22Rv1 (cell line): ENCODE results near the gene SOX5.
A peak's percentile ranks its signal among the peaks of the same experiment; 100 is the strongest.

Experiments
- H3K27ac ChIP-seq: fragments of 450-650 bp; 2 replicates; pipeline ENCODE4 v1.5.1; 2017
- CTCF ChIP-seq: fragments of 450-650 bp; IDR thresholded peaks from 2 replicates; pipeline ENCODE4 v1.5.1; 2017; ENCODE audit warnings: mild to moderate bottlenecking
- ZFX ChIP-seq: fragments of 450-650 bp; IDR thresholded peaks from 2 replicates; pipeline ENCODE4 v1.6.1; 2017; ENCODE audit warnings: antibody characterized with exemption, borderline replicate concordance

The SOX5 gene

GRCh38 chr12:23949348-23950209, at the start of gene SOX5:
TSS of gene SOX5 (minus strand) at chr12:23949670. CDS start at chr12:23949601, 69 bp downstream.
- H3K27ac ChIP-seq: peak within 1 kb of the TSS; percentile 73
- TF ChIP-seq CTCF: no peak
- no peak for TF ChIP-seq ZFX

GRCh38 chr12:23987046-23987445, 37.6 kb upstream of the SOX5 start:
- no peak overlapping the region for H3K27ac ChIP-seq

GRCh38 chr12:23980826-23981225, 31.4 kb upstream of the SOX5 start:
- H3K27ac ChIP-seq: no peak overlapping the region
- TF ChIP-seq CTCF (no peak), ZFX (no peak)

More at GRCh38 chr12:23987046-23987445, 37.6 kb upstream of the SOX5 start:
- no peak for TF ChIP-seq CTCF
- no peak for TF ChIP-seq ZFX

- no peak overlapping the region for H3K27ac ChIP-seq
- no peak for TF ChIP-seq ZFX
Observed at GRCh38 chr12:23964812-23965211, 15.3 kb upstream of the SOX5 start.

- TF ChIP-seq ZFX: no peak
- no peak for TF ChIP-seq CTCF
- H3K27ac ChIP-seq: no peak overlapping the region
Observed at GRCh38 chr12:23959826-23960225, 10.4 kb upstream of the SOX5 start.

- H3K27ac ChIP-seq: no peak overlapping the region
- TF ChIP-seq ZFX: no peak
- no peak for TF ChIP-seq CTCF
Observed at GRCh38 chr12:23954332-23954731, 4.9 kb upstream of the SOX5 start.

- TF ChIP-seq CTCF (no peak), ZFX (no peak)
- H3K27ac ChIP-seq: no peak overlapping the region
Observed at GRCh38 chr12:23952071-23952470, 2.6 kb upstream of the SOX5 start.
